Thyroid gland (tissue), 4 donors: ENCODE data around the gene CNPY2.

ENCODE experiments used
- CTCF ChIP-seq, 6 experiments: fragments of 200-600 bp in 3 of 6; fragments of 450-650 bp in 3 of 6; sonication (generic) in 3 of 6; IDR thresholded peaks; one replicate each; pipeline ENCODE4 v1.5.1; 2016 to 2019; ENCODE audit warnings: antibody characterized with exemption in 6 of 6, mild to moderate bottlenecking in 2 of 6, inconsistent platforms in 1 of 6, moderate library complexity in 1 of 6
- POLR2A ChIP-seq, 2 donors: fragments of 450-650 bp; IDR thresholded peaks; one replicate each; pipeline ENCODE4 v1.6.1; 2017; ENCODE audit warnings: antibody characterized with exemption in 2 of 2, mild to moderate bottlenecking in 2 of 2, moderate library complexity in 1 of 2

- TF ChIP-seq CTCF (IDR thresholded peaks at IDR 0.05) (no peak), POLR2A (IDR thresholded peaks at IDR 0.05) (no peak)
Observed at GRCh38 chr12:56348776-56349175, 33.0 kb upstream of the CNPY2 start.
